ENCODE measurements around the gene ATXN7L2.

DNA sequence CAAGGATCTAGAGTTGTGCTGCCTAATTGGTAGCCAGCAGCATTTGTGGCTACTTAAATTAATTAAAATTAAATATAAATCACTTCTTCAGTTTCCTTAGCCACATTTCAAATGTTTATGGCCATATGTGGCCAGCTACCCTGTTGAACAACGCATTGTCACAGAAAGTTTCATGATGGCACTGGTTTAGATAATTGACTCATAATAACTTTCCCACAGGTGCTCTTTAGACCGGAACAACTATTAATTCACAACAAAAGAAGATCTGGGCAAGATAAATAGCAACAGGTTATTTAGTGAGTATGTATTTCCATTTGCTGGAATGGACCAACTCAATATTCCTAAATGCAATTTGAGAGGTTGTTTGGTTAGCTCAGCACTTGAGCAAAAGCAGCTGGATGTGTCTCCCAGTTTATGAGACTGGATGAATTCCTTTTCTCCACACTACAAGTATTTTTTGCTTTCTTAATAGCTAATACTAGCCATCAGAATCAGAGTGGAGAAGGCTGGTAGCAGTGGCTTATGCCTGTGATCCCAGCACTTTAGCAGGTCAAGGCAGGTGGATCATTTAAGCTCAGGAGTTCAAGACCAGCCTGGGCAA is 29.5 kb downstream of the ATXN7L2 start:
- TF ChIP-seq, protein P1, sequence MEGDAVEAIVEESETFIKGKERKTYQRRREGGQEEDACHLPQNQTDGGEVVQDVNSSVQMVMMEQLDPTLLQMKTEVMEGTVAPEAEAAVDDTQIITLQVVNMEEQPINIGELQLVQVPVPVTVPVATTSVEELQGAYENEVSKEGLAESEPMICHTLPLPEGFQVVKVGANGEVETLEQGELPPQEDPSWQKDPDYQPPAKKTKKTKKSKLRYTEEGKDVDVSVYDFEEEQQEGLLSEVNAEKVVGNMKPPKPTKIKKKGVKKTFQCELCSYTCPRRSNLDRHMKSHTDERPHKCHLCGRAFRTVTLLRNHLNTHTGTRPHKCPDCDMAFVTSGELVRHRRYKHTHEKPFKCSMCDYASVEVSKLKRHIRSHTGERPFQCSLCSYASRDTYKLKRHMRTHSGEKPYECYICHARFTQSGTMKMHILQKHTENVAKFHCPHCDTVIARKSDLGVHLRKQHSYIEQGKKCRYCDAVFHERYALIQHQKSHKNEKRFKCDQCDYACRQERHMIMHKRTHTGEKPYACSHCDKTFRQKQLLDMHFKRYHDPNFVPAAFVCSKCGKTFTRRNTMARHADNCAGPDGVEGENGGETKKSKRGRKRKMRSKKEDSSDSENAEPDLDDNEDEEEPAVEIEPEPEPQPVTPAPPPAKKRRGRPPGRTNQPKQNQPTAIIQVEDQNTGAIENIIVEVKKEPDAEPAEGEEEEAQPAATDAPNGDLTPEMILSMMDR (IDR thresholded peaks at IDR 0.05; ENCODE audit: poor library complexity): no peak
- no peak for TF ChIP-seq EZH2phosphoT487 (IDR thresholded peaks at IDR 0.05; ENCODE audit: low read depth, severe bottlenecking, unreplicated experiment)

Data from hepatocyte (in vitro differentiated cells).